Pancreas (tissue), 10 donors: ENCODE results near the gene PSTPIP1. TPM values are rescaled to one million over a fixed set of nuclear protein-coding genes. Genes with fewer than 3 reads are reported as not detected.

Experiments used
- ATAC-seq, 4 donors: fragments of 200-7000 bp; cut with Tn5 transposase; one replicate each; pipeline versions ENCODE4 v1.8.0 to v1.9.1; 2020; ENCODE audit warnings: mild to moderate bottlenecking in 4 of 4, moderate library complexity in 4 of 4
- DNase-seq, 6 donors: peaks; one replicate each; pipeline ENCODE4 v3.0.0-alpha.2; 2020
- FAIRE-seq: peaks from 2 replicates; lab custom pipeline; 2012; peaks lifted over from hg19 to GRCh38; lab: Jason Lieb, UNC
- H3K27ac ChIP-seq, 4 donors: fragments of 200-600 bp; sonication (generic); 1 replicate in 3 of 4; 2 replicates in 1 of 4; pipeline versions ENCODE4 v1.5.0 to v1.8.0; 2020
- H3K27me3 ChIP-seq, 4 donors: fragments of 200-600 bp; one replicate each; pipeline ENCODE4 v1.8.0; 2021
- H3K36me3 ChIP-seq, 3 donors: fragments of 200-600 bp; sonication (generic) in 1 of 3; one replicate each; pipeline versions ENCODE4 v1.5.0 to v1.8.0; 2020 to 2021
- H3K4me1 ChIP-seq, 3 donors: fragments of 200-600 bp; one replicate each; pipeline ENCODE4 v1.8.0; 2021
- H3K4me3 ChIP-seq, 4 donors: fragments of 200-600 bp; sonication (generic) in 2 of 4; one replicate each; pipeline versions ENCODE4 v1.5.0 to v1.8.0; 2020 to 2021
- H3K9me3 ChIP-seq, 4 donors: fragments of 200-600 bp; one replicate each; pipeline ENCODE4 v1.8.0; 2021
- CTCF ChIP-seq, 4 donors: fragments of 200-600 bp; sonication (generic) in 3 of 4; IDR thresholded peaks; one replicate each; pipeline versions ENCODE4 v1.5.0 to v1.8.0; 2021; ENCODE audit warnings: antibody characterized with exemption in 4 of 4
- WGBS, 2 donors: extraction: QIAGEN DNeasy Blood & Tissue Kit; methylation state at CpG; one replicate each; pipeline ENCODE4 v1.1.7; 2013; 5-methylcytosine and 5-hydroxymethylcytosine counted together
- intact Hi-C, 3 donors: fragments of 100-400 bp; cut with DNase I; formaldehyde crosslinking; loops; one replicate each; pipeline versions ENCODE4 v1.11.1 to v1.14.2; 2022
- polyA plus RNA-seq, 2 donors: library from polyadenylated mRNA; stranded (reverse); fragments of 200-250 nt; gene quantifications; one replicate each; pipeline ENCODE4 v1.2.3, GENCODE V29; 2013
- total RNA-seq, 6 donors: library from RNA; stranded (reverse); fragmentation: NEBNext Ultra II Directional in 4 of 6; extraction: Animal tissue kit (Norgen Biotek cat#: 25700) in 4 of 6; gene quantifications; one replicate each; pipeline versions ENCODE4 v1.2.1 to v1.2.4, GENCODE V29; 2021 to 2023
- donor health status: healthy with polysubstance abuse.
- donor health status: DM: no; HTN: no; CAD: no; lungs with moderate emphysema.
- donor health status: DM: no; HTN: no; CAD: no.
- donor health status: control.
- donor health status: control.
- donor health status: Bipolar disorder and iron deficiency.
- donor health status: DM: yes; HTN: yes; CAD: no.
- donor health status: DM: no; HTN: no; CAD: no.
- donor health status: DM: no; HTN: no; CAD: no.
- donor health status: DM: yes; HTN: yes; CAD: no.

PSTPIP1 gene
- total and polyA plus RNA-seq, 8 donors: 0.83 to 6.2 (median 3.6) TPM; not detected in 1

GRCh38 chr15:77039217-77039533 lies 44.2 kb downstream of the PSTPIP1 start:
- Histone ChIP-seq H3K4me1 (no peaks in the 10 kb centered on the region), H3K27ac (no peak overlapping the region), H3K36me3 (peaks cover 0 to 2% (median 0%) of the 10 kb centered on the region in 3 donors), H3K27me3 (no peaks in the 10 kb centered on the region), H3K9me3 (no peaks in the 10 kb centered on the region), H3K4me3 (no peak overlapping the region)
- no peak for ATAC-seq
- no peak for DNase-seq
- no peak for FAIRE-seq
- TF ChIP-seq CTCF (IDR thresholded peaks at IDR 0.05): no peak
- intact Hi-C loops: no loop called here
- no CpG with 5 or more reads among the region's 5 CpGs for WGBS, 2 donors

- no CpG with 5 or more reads among the region's 8 CpGs for WGBS, 2 donors
- intact Hi-C loops: no loop called here
- FAIRE-seq: no peak
- no peaks in the 10 kb centered on the region for H3K9me3 ChIP-seq
- no peak overlapping the region for H3K4me3 ChIP-seq
- peaks cover 0 to 4% (median 0%) of the 10 kb centered on the region in 3 donors for H3K36me3 ChIP-seq
- H3K27ac ChIP-seq: no peak overlapping the region
- no peaks in the 10 kb centered on the region for H3K4me1 ChIP-seq
- H3K27me3 ChIP-seq: no peaks in the 10 kb centered on the region
- no peak for DNase-seq
- no peak for TF ChIP-seq CTCF (IDR thresholded peaks at IDR 0.05)
- no peak for ATAC-seq
These were observed 44.9 kb downstream of the PSTPIP1 start for GRCh38 chr15:77039848-77040247.

- WGBS, 2 donors: 79 to 87% methylated on average over 5 of the region's 5 CpGs
- Histone ChIP-seq H3K27ac (no peak overlapping the region), H3K4me3 (no peak overlapping the region), H3K9me3 (no peaks in the 10 kb centered on the region), H3K27me3 (no peaks in the 10 kb centered on the region), H3K4me1 (no peaks in the 10 kb centered on the region), H3K36me3 (peaks cover 0 to 4% (median 0%) of the 10 kb centered on the region in 3 donors)
- intact Hi-C loops: no loop called here
- DNase-seq (no peak), FAIRE-seq (no peak), ATAC-seq (no peak)
- no peak for TF ChIP-seq CTCF (IDR thresholded peaks at IDR 0.05)
These were observed 45.7 kb downstream of the PSTPIP1 start for GRCh38 chr15:77040673-77041072.

- Histone ChIP-seq H3K36me3 (peaks cover 0 to 12% (median 4%) of the 10 kb centered on the region in 3 donors), H3K4me1 (no peaks in the 10 kb centered on the region), H3K9me3 (no peaks in the 10 kb centered on the region), H3K27me3 (no peaks in the 10 kb centered on the region), H3K27ac (no peak overlapping the region), H3K4me3 (no peak overlapping the region)
- intact Hi-C loops: no loop called here
- WGBS, 2 donors: 77 to 82% methylated on average over 8 of the region's 8 CpGs
- no peak for DNase-seq
- no peak for FAIRE-seq
- no peak for ATAC-seq
- no peak for TF ChIP-seq CTCF (IDR thresholded peaks at IDR 0.05)
These were observed 47.5 kb downstream of the PSTPIP1 start for GRCh38 chr15:77042245-77042919.
